ENCODE measurements around the gene MRPL36.

Gene MRPL36

GRCh38 chr5:1831677-1832313, 32.2 kb upstream of the MRPL36 start:
- TF ChIP-seq CTCF (IDR thresholded peaks at IDR 0.05; ENCODE audit: low read depth, low read length): no peak
- DNase-seq (ENCODE audit: low read depth in 2 of 2): no peak
- H3K4me3 ChIP-seq (replicated peaks in 1 of 2; ENCODE audit: low read depth in 2 of 2, low read length in 2 of 2): no peak overlapping the region

GRCh38 chr5:1831257-1831656, 31.6 kb upstream of the MRPL36 start:
- TF ChIP-seq CTCF (IDR thresholded peaks at IDR 0.05; ENCODE audit: low read depth, low read length): no peak
- H3K4me3 ChIP-seq (replicated peaks in 1 of 2; ENCODE audit: low read depth in 2 of 2, low read length in 2 of 2): no peak overlapping the region
- no peak for DNase-seq (ENCODE audit: low read depth in 2 of 2)

- DNase-seq (ENCODE audit: low read depth in 2 of 2): no peak
- no peak for TF ChIP-seq CTCF (IDR thresholded peaks at IDR 0.05; ENCODE audit: low read depth, low read length)
Measured at GRCh38 chr5:1830571-1831228, 31.1 kb upstream of the MRPL36 start.

GRCh38 chr5:1827886-1828397, 28.3 kb upstream of the MRPL36 start:
- H3K4me3 ChIP-seq (replicated peaks in 1 of 2; ENCODE audit: low read depth in 2 of 2, low read length in 2 of 2): no peak overlapping the region
- TF ChIP-seq CTCF (IDR thresholded peaks at IDR 0.05; ENCODE audit: low read depth, low read length): no peak
- DNase-seq (ENCODE audit: low read depth in 2 of 2): no peak

More at GRCh38 chr5:1830571-1831228, 31.1 kb upstream of the MRPL36 start:
- H3K4me3 ChIP-seq (replicated peaks in 1 of 2; ENCODE audit: low read depth in 2 of 2, low read length in 2 of 2): no peak overlapping the region

GRCh38 chr5:1827025-1827885, 27.6 kb upstream of the MRPL36 start:
- DNase-seq (ENCODE audit: low read depth in 2 of 2): no peak
- no peak for TF ChIP-seq CTCF (IDR thresholded peaks at IDR 0.05; ENCODE audit: low read depth, low read length)
- no peak overlapping the region for H3K4me3 ChIP-seq (replicated peaks in 1 of 2; ENCODE audit: low read depth in 2 of 2, low read length in 2 of 2)

- no peak overlapping the region for H3K4me3 ChIP-seq (replicated peaks in 1 of 2; ENCODE audit: low read depth in 2 of 2, low read length in 2 of 2)
- no peak for TF ChIP-seq CTCF (IDR thresholded peaks at IDR 0.05; ENCODE audit: low read depth, low read length)
- no peak for DNase-seq (ENCODE audit: low read depth in 2 of 2)
Measured at GRCh38 chr5:1826235-1826980, 26.8 kb upstream of the MRPL36 start.

All from cardiac fibroblast (primary cell).